Transverse colon (tissue), 4 donors: Measurements from ENCODE around the gene PES1. TPM values are rescaled to one million over a fixed set of nuclear protein-coding genes. Genes with fewer than 3 reads are reported as not detected.

Experiments
- DNase-seq: peaks from one replicate; pipeline ENCODE4 v3.0.0-alpha.2; 2019
- H3K27ac ChIP-seq, 4 donors: fragments of 200-600 bp; sonication (generic); 2 replicates each; pipeline ENCODE4 v1.5.1; 2016 to 2018; ENCODE audit warnings: inconsistent platforms in 4 of 4
- H3K27me3 ChIP-seq: fragments of 200-600 bp; sonication (generic); 2 replicates; pipeline ENCODE4 v1.5.1; 2017; ENCODE audit warnings: inconsistent platforms
- H3K36me3 ChIP-seq, 4 donors: fragments of 200-600 bp; sonication (generic); 2 replicates each; pipeline ENCODE4 v1.5.1; 2017 to 2019; ENCODE audit warnings: inconsistent platforms in 4 of 4
- H3K4me1 ChIP-seq, 4 donors: fragments of 200-600 bp; sonication (generic); 2 replicates each; pipeline ENCODE4 v1.5.1; 2017 to 2020; ENCODE audit warnings: inconsistent platforms in 4 of 4
- H3K4me3 ChIP-seq, 4 donors: fragments of 200-600 bp; sonication (generic); 1 replicate in 1 of 4; 2 replicates in 3 of 4; pipeline versions ENCODE4 v1.5.1 to v1.6.1; 2017 to 2019; ENCODE audit warnings: inconsistent platforms in 4 of 4
- H3K9me3 ChIP-seq, 2 donors: fragments of 200-600 bp; sonication (generic); 2 replicates each; pipeline ENCODE4 v1.5.1; 2017 to 2019; ENCODE audit warnings: inconsistent platforms in 2 of 2
- CTCF ChIP-seq, 5 experiments: fragments of 200-600 bp in 3 of 5; fragments of 450-650 bp in 2 of 5; sonication (generic) in 3 of 5; IDR thresholded peaks; 1 replicate in 2 of 5; 2 replicates in 3 of 5; pipeline ENCODE4 v1.5.1; 2016 to 2017; ENCODE audit warnings: antibody characterized with exemption in 5 of 5, inconsistent platforms in 3 of 5, mild to moderate bottlenecking in 2 of 5, moderate library complexity in 1 of 5
- EP300 ChIP-seq: sonication (generic); formaldehyde crosslinking; IDR thresholded peaks from one replicate; pipeline ENCODE4 v1.6.1; 2017; ENCODE audit warnings: antibody characterized with exemption, low read depth
- POLR2A ChIP-seq: fragments of 450-650 bp; IDR thresholded peaks from one replicate; pipeline ENCODE4 v1.6.1; 2016; ENCODE audit warnings: antibody characterized with exemption, mild to moderate bottlenecking, moderate library complexity
- POLR2AphosphoS5 ChIP-seq, 3 donors: sonication (generic); formaldehyde crosslinking; IDR thresholded peaks; one replicate each; pipeline ENCODE4 v1.6.1; 2016; ENCODE audit warnings: antibody characterized with exemption in 3 of 3
- WGBS, 2 donors: methylation state at CpG; one replicate each; pipeline ENCODE4 v1.1.5; 2018; ENCODE audit warnings: low coverage in 1 of 2; 5-methylcytosine and 5-hydroxymethylcytosine counted together
- in situ Hi-C, 4 donors: fragments of 200-750 bp; cut with MboI; loops; one replicate each; pipeline versions ENCODE4 v1.15.0 to v1.15.1; 2017; ENCODE audit warnings: low sequenced_read_pairs in 3 of 4, low pct_ligation_motif_present in 1 of 4, low pct_unique_long_range_greater_than_20kb in 1 of 4
- intact Hi-C: fragments of 100-400 bp; cut with DNase I; formaldehyde crosslinking; loops from one replicate; pipeline ENCODE4 v1.15.1; 2023; ENCODE audit warnings: low total_unique reads
- total RNA-seq, 4 donors: library from RNA; depleted of rRNA; stranded (reverse); fragments of >200 nt; gene quantifications; one replicate each; pipeline ENCODE4 v1.1.0, GENCODE V29; 2016

The PES1 gene
- total RNA-seq, 4 donors from 2014 or later: 13.5 to 39.5 (median 30.6) TPM

DNA sequence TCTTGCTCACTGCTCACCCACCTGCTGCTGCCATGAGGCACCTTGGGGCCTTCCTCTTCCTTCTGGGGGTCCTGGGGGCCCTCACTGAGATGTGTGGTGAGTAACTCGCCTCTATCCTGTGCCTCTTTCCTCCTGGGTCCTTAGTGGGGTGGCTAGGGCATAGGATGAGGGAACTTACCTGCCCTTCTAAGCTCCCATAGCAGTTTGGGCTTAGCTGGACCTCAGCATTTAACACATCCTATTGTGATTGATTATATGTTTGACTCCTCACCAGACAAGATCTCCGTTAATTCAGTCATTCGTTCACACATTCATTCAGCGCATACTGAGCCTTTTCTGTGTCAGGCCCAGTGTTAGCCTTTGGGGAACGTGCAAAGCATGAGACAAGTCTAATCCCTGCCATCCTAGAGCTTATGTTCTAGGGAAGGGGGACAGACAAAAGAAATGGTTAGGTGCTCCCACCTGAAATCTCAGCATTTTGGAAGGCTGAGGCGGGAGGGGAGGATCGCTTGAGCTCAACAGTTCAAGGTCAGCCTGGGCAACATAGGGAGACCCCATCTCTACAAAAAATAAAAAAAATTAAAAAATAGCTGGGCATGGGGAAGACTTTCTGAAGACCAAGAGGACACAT lies 15.7 kb upstream of the PES1 start:
- 78 to 82% methylated on average over 5 to 7 of the region's 7 CpGs for WGBS, 2 donors
- Histone ChIP-seq H3K4me1 (peaks cover 36 to 62% (median 44%) of the 10 kb centered on the region in 4 donors), H3K9me3 (no peaks in the 10 kb centered on the region), H3K36me3 (no peaks in the 10 kb centered on the region), H3K27me3 (no peaks in the 10 kb centered on the region), H3K27ac (peak overlapping the region; percentile 80 to 90 (median 86)), H3K4me3 (peak overlapping the region; percentile 39 to 67 (median 54))
- intact Hi-C loops: no loop called here
- in situ Hi-C loops: no loop called here
- no peak for DNase-seq
- TF ChIP-seq CTCF (IDR thresholded peaks at IDR 0.05) (no peak), POLR2AphosphoS5 (IDR thresholded peaks at IDR 0.05) (no peak), EP300 (no peak), POLR2A (no peak)

GRCh38 chr22:30606455-30607299 lies 15.0 kb upstream of the PES1 start, which contains the start of gene TCN2:
Gene TCN2 (plus strand): TSS chr22:30607174. CDS start chr22:30607332, 158 bp downstream.
- in situ Hi-C loops: no loop called here
- intact Hi-C loops: no loop called here
- Histone ChIP-seq H3K27me3 (no peaks in the 10 kb centered on the region), H3K36me3 (no peaks in the 10 kb centered on the region), H3K9me3 (no peaks in the 10 kb centered on the region), H3K27ac (peak within 1 kb of the TSS; percentile 80 to 90 (median 86)), H3K4me1 (peaks cover 36 to 68% (median 47%) of the 10 kb centered on the region in 4 donors), H3K4me3 (peak within 1 kb of the TSS; percentile 39 to 67 (median 54))
- DNase-seq: peak; percentile 86
- 0 to 3% methylated on average over 2 to 24 of the region's 24 CpGs for WGBS, 2 donors
- peak in 2 of 5 experiments; percentile 23 to 36 for TF ChIP-seq CTCF (IDR thresholded peaks at IDR 0.05)
- TF ChIP-seq EP300: no peak
- peak; percentile 65 for TF ChIP-seq POLR2A
- peak; percentile 31 to 55 (median 44) for TF ChIP-seq POLR2AphosphoS5 (IDR thresholded peaks at IDR 0.05)

GRCh38 chr22:30605449-30606110 lies 13.9 kb upstream of the PES1 start:
- Histone ChIP-seq H3K36me3 (no peaks in the 10 kb centered on the region), H3K4me1 (peaks cover 36 to 76% (median 53%) of the 10 kb centered on the region in 4 donors), H3K9me3 (no peaks in the 10 kb centered on the region), H3K4me3 (peak overlapping the region in 3 of 4 donors; percentile 39 to 67 (median 44)), H3K27me3 (no peaks in the 10 kb centered on the region), H3K27ac (peak overlapping the region; percentile 80 to 90 (median 86))
- 0 to 24% methylated on average over 1 to 9 of the region's 9 CpGs for WGBS, 2 donors
- in situ Hi-C loops (no loop called here), intact Hi-C loops (no loop called here)
- TF ChIP-seq CTCF (IDR thresholded peaks at IDR 0.05) (peak; percentile 71 to 86 (median 82)), POLR2A (no peak)
- DNase-seq: peak; percentile 78

- intact Hi-C loops: no loop called here
- TF ChIP-seq POLR2A: no peak
- no peak for TF ChIP-seq POLR2AphosphoS5 (IDR thresholded peaks at IDR 0.05)
- no peak for TF ChIP-seq CTCF (IDR thresholded peaks at IDR 0.05)
- no peak for TF ChIP-seq EP300
- no peak for DNase-seq
- in situ Hi-C loops: no loop called here
- Histone ChIP-seq H3K36me3 (no peaks in the 10 kb centered on the region), H3K4me1 (peaks cover 34 to 75% (median 50%) of the 10 kb centered on the region in 4 donors), H3K9me3 (no peaks in the 10 kb centered on the region), H3K27ac (no peak overlapping the region), H3K4me3 (no peak overlapping the region), H3K27me3 (no peaks in the 10 kb centered on the region)
- 87 to 100% methylated on average over 1 to 2 of the region's 2 CpGs for WGBS, 2 donors
Measured at GRCh38 chr22:30604723-30605122, 13.0 kb upstream of the PES1 start.
